Vagina (tissue), 2 donors: ENCODE results near the gene RPL22. TPM values are rescaled to one million over a fixed set of nuclear protein-coding genes. Genes with fewer than 3 reads are reported as not detected.
A peak's percentile ranks its signal among the peaks of the same experiment; 100 is the strongest.

Experiments
- DNase-seq, 2 donors: peaks; one replicate each; pipeline ENCODE4 v3.0.0-alpha.2; 2017; ENCODE audit errors: extremely low spot score in 2 of 2
- H3K27ac ChIP-seq: fragments of 200-600 bp; sonication (generic); one replicate; pipeline ENCODE4 v1.5.1; 2019
- H3K27me3 ChIP-seq: fragments of 200-600 bp; sonication (generic); one replicate; pipeline ENCODE4 v1.5.1; 2019
- H3K36me3 ChIP-seq, 2 donors: fragments of 200-600 bp; sonication (generic); one replicate each; pipeline ENCODE4 v1.5.1; 2017 to 2019
- H3K4me1 ChIP-seq: fragments of 200-600 bp; sonication (generic); one replicate; pipeline ENCODE4 v1.5.1; 2019
- H3K4me3 ChIP-seq, 2 donors: fragments of 200-600 bp; sonication (generic); 1 replicate in 1 of 2; 2 replicates in 1 of 2; pipeline ENCODE4 v1.5.1; 2016 to 2019
- H3K9me3 ChIP-seq: fragments of 200-600 bp; sonication (generic); one replicate; pipeline ENCODE4 v1.5.1; 2019
- POLR2A ChIP-seq, 2 donors: fragments of 450-650 bp; IDR thresholded peaks; one replicate each; pipeline ENCODE4 v1.6.1; 2017; ENCODE audit warnings: antibody characterized with exemption in 2 of 2, mild to moderate bottlenecking in 2 of 2, moderate library complexity in 2 of 2
- POLR2AphosphoS5 ChIP-seq, 2 donors: sonication (generic); formaldehyde crosslinking; IDR thresholded peaks; one replicate each; pipeline ENCODE4 v1.9.0; 2017; ENCODE audit warnings: antibody characterized with exemption in 2 of 2, mild to moderate bottlenecking in 2 of 2, low read depth in 1 of 2; ENCODE audit not compliant: insufficient read depth in 1 of 2
- intact Hi-C: fragments of 100-400 bp; cut with DNase I; formaldehyde crosslinking; loops from one replicate; pipeline ENCODE4 v1.15.1; 2023
- total RNA-seq: library from RNA; depleted of rRNA; stranded (reverse); fragments of >200 nt; gene quantifications from one replicate; pipeline ENCODE4 v1.2.3, GENCODE V29; 2016
- TF ChIP-seq, protein P1 (sequence below), 3 experiments: fragments of 450-650 bp in 2 of 3; fragments of 200-600 bp in 1 of 3; sonication (generic) in 1 of 3; IDR thresholded peaks; one replicate each; pipeline ENCODE4 v1.5.1; 2017 to 2019; ENCODE audit warnings: antibody characterized with exemption in 3 of 3, mild to moderate bottlenecking in 2 of 3, moderate library complexity in 2 of 3

RPL22 gene
- total RNA-seq, 1 donor from 2014 or later = 154 TPM

DNA sequence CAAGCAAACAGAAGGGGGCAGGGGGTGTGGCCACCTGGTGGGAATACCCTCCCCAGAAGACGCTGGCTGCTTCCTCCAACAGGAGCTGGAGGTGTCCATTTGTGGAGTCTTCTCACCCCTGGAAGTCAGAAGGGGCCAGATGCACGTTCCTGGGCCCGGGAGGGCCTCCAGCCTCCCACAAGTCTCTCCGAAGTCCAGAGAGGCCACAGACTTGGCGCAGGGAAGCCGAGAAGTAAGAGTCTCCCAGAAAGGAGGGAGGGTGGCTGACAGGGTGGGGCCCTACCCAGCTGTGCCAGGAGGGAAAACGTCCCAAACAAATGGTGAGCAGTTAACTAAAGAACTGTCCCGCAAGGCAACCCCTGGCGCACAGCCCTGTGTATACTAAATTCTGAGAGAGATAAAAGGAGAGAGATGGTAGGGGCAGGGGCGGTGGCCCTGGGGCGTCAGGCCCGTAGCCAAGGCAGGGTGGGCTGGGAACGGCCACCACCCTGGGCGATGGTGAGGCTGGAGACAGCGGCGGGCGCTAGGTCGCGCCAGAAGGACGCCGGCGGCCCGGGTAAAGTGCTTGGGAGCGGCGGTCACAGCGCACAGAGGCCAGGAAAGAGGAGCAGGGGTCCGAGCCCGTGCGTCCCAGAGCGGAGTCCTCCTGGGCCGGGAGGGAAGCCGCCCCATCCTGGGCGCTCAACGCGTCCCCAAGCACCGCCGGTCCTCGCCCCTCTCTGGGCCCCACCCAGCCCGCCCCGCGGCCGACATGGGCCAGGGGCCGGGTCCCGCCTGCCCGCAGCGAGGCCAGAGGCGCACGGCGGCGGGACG, 20.4 kb downstream of the RPL22 start:
- DNase-seq = no peak
- Histone ChIP-seq H3K9me3 (no peaks in the 10 kb centered on the region), H3K27ac (no peak overlapping the region), H3K4me1 (peaks cover 23% of the 10 kb centered on the region), H3K36me3 (no peaks in the 10 kb centered on the region), H3K4me3 (peak overlapping the region; percentile 28 to 42), H3K27me3 (no peaks in the 10 kb centered on the region)
- intact Hi-C loops = no loop called here
- TF ChIP-seq POLR2A (IDR thresholded peaks at IDR 0.05) (no peak), POLR2AphosphoS5 (IDR thresholded peaks at IDR 0.05; ENCODE audit: insufficient read depth in 1 of 2, low read depth in 1 of 2) (no peak)
- TF ChIP-seq, protein P1, sequence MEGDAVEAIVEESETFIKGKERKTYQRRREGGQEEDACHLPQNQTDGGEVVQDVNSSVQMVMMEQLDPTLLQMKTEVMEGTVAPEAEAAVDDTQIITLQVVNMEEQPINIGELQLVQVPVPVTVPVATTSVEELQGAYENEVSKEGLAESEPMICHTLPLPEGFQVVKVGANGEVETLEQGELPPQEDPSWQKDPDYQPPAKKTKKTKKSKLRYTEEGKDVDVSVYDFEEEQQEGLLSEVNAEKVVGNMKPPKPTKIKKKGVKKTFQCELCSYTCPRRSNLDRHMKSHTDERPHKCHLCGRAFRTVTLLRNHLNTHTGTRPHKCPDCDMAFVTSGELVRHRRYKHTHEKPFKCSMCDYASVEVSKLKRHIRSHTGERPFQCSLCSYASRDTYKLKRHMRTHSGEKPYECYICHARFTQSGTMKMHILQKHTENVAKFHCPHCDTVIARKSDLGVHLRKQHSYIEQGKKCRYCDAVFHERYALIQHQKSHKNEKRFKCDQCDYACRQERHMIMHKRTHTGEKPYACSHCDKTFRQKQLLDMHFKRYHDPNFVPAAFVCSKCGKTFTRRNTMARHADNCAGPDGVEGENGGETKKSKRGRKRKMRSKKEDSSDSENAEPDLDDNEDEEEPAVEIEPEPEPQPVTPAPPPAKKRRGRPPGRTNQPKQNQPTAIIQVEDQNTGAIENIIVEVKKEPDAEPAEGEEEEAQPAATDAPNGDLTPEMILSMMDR (IDR thresholded peaks at IDR 0.05) = no peak

DNA sequence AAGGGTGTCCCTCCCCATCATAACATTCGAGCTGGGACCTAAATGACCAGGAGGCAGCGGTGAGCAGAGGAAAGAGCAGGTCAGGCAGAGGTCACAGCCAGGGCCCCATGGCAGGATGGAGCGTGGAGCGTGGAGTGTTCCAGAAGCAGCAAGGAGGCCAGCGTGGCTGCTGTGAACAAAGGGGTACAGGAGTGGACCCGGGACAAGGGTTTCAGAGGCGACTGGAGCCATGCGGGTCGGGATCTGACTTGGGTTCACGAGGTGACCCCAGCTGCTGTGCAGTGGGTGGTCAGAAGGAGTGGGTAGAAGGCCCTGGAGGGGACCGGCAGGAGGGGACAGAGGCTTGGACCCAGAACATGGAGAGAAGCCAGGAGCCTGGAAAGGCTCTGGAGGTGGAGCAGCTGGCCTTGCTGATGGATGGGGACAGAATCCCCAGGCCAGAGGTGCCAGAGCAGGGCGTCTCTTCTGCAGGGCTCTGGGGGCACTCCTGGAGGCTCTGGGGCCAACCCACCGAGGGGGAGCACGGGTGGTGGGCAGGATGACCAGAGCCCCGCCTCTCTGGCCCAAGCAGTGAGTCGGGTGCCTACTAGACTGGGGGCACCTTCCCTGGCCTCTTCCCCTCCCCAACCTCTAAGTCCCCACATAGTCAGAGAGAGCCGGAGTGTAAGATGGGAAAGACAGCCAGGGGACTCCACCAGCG, 21.6 kb downstream of the RPL22 start:
- no peaks in the 10 kb centered on the region for H3K9me3 ChIP-seq
- peaks cover 23% of the 10 kb centered on the region for H3K4me1 ChIP-seq
- H3K36me3 ChIP-seq = no peaks in the 10 kb centered on the region
- no peaks in the 10 kb centered on the region for H3K27me3 ChIP-seq
- H3K27ac ChIP-seq = no peak overlapping the region
- DNase-seq = no peak
- TF ChIP-seq POLR2AphosphoS5 (IDR thresholded peaks at IDR 0.05; ENCODE audit: insufficient read depth in 1 of 2, low read depth in 1 of 2) (no peak), POLR2A (IDR thresholded peaks at IDR 0.05) (no peak)
- TF ChIP-seq, protein P1 (IDR thresholded peaks at IDR 0.05) = no peak
- no peak overlapping the region for H3K4me3 ChIP-seq
- intact Hi-C loops = no loop called here

DNA sequence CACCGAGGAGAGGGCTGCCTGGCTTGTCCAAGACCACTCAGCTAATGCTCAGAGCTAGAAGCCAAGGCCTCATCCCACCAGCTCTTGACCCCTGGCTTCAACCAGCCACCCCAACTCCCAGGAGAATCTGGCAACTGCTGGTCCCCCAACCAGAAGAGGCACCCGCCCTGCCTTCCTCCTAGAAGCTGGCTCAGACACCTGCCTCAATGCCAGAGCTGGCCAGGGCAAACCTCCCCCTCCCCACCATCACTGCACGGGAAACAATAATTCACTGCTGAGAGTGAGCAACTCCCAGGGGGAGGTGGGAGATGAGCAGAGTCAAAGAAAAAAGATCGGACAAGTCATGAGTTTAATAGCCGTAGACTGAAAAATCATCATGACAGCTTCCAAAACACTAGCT, 22.6 kb downstream of the RPL22 start:
- TF ChIP-seq POLR2AphosphoS5 (IDR thresholded peaks at IDR 0.05; ENCODE audit: insufficient read depth in 1 of 2, low read depth in 1 of 2) (no peak), POLR2A (IDR thresholded peaks at IDR 0.05) (no peak)
- TF ChIP-seq, protein P1 (IDR thresholded peaks at IDR 0.05) = no peak
- intact Hi-C loops = no loop called here
- Histone ChIP-seq H3K27me3 (no peaks in the 10 kb centered on the region), H3K9me3 (no peaks in the 10 kb centered on the region), H3K36me3 (no peaks in the 10 kb centered on the region), H3K4me1 (peaks cover 23% of the 10 kb centered on the region), H3K4me3 (no peak overlapping the region), H3K27ac (no peak overlapping the region)
- DNase-seq = no peak

DNA sequence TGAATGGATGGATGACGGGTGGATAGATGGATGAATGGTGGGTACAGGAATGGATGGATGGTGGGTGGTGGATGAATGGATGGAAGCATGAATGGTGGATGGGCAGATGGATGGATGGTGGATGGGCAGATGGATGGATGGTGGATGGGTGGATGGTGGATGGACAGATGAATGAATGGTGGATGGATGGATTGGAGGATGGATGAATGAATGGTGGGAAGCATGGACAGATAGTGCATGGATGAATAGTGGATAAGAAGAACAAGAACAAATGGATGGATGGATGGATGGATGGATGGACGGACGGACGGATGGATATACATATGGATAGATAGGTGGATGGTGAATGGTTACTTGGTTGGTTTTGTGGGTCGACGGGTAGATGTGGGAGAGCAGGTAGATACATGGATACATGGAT, 24.0 kb downstream of the RPL22 start:
- H3K27ac ChIP-seq = no peak overlapping the region
- H3K36me3 ChIP-seq = no peaks in the 10 kb centered on the region
- H3K4me3 ChIP-seq = no peak overlapping the region
- H3K27me3 ChIP-seq = no peaks in the 10 kb centered on the region
- H3K4me1 ChIP-seq = peaks cover 11% of the 10 kb centered on the region
- intact Hi-C loops = no loop called here
- H3K9me3 ChIP-seq = no peaks in the 10 kb centered on the region
- TF ChIP-seq POLR2A (IDR thresholded peaks at IDR 0.05) (no peak), POLR2AphosphoS5 (IDR thresholded peaks at IDR 0.05; ENCODE audit: insufficient read depth in 1 of 2, low read depth in 1 of 2) (no peak)
- TF ChIP-seq, protein P1 (IDR thresholded peaks at IDR 0.05) = no peak
- no peak for DNase-seq
